Smooth muscle cell (in vitro differentiated cells): Measurements from ENCODE around the gene H3-3A. TPM values are rescaled to one million over a fixed set of nuclear protein-coding genes. Genes with fewer than 3 reads are reported as not detected.

Source experiments
- DNase-seq: peaks from one replicate; lab custom pipeline; 2025; ENCODE audit not compliant: unreplicated experiment; lab: John Stamatoyannopoulos, UW
- H2AFZ ChIP-seq: fragments of 200-600 bp; sonication (generic); 2 replicates; pipeline ENCODE4 v1.6.0; 2016; ENCODE audit warnings: antibody characterized with exemption, low read depth, mild to moderate bottlenecking
- H3F3A ChIP-seq: fragments of 200-600 bp; sonication (generic); 2 replicates; pipeline ENCODE4 v1.6.0; 2017; ENCODE audit warnings: antibody characterized with exemption, low read depth
- H3K27ac ChIP-seq: fragments of 200-600 bp; sonication (generic); 2 replicates; pipeline ENCODE4 v1.5.1; 2016; ENCODE audit warnings: low read depth, mild to moderate bottlenecking
- H3K27me3 ChIP-seq: fragments of 200-600 bp; sonication (generic); 2 replicates; pipeline ENCODE4 v1.6.1; 2016; ENCODE audit warnings: low read depth, mild to moderate bottlenecking
- H3K36me3 ChIP-seq: fragments of 200-600 bp; sonication (generic); 2 replicates; pipeline ENCODE4 v1.5.1; 2016; ENCODE audit warnings: low read depth
- H3K4me1 ChIP-seq: fragments of 200-600 bp; sonication (generic); 2 replicates; pipeline ENCODE4 v1.5.1; 2016; ENCODE audit warnings: low read depth
- H3K4me2 ChIP-seq: fragments of 200-600 bp; sonication (generic); 2 replicates; pipeline ENCODE4 v1.6.0; 2016; ENCODE audit warnings: mild to moderate bottlenecking
- H3K4me3 ChIP-seq: fragments of 200-600 bp; sonication (generic); 2 replicates; pipeline ENCODE4 v1.5.1; 2016; ENCODE audit warnings: mild to moderate bottlenecking
- H3K79me2 ChIP-seq: fragments of 200-600 bp; sonication (generic); 2 replicates; pipeline ENCODE4 v1.6.0; 2016; ENCODE audit warnings: low read depth, mild to moderate bottlenecking
- H3K9ac ChIP-seq: fragments of 200-600 bp; sonication (generic); 2 replicates; pipeline ENCODE4 v1.6.0; 2016; ENCODE audit warnings: low read depth
- H3K9me3 ChIP-seq: fragments of 200-600 bp; sonication (generic); replicated peaks from 2 replicates; pipeline ENCODE4 v1.5.1; 2016; ENCODE audit warnings: low read depth
- H4K20me1 ChIP-seq: fragments of 200-600 bp; sonication (generic); 2 replicates; pipeline ENCODE4 v1.6.0; 2016; ENCODE audit warnings: low read depth
- CTCF ChIP-seq: fragments of 200-600 bp; sonication (generic); IDR thresholded peaks from 2 replicates; pipeline ENCODE4 v1.5.1; 2017; ENCODE audit warnings: borderline replicate concordance, mild to moderate bottlenecking, antibody characterized with exemption; ENCODE audit not compliant: insufficient read depth, poor library complexity, severe bottlenecking
- WGBS: methylation state at CpG from one replicate; pipeline ENCODE4 v1.1.7; 2016; ENCODE audit warnings: low lambda C conversion rate; 5-methylcytosine and 5-hydroxymethylcytosine counted together
- polyA plus RNA-seq: library from polyadenylated mRNA; unstranded; fragments of >200 nt; fragmentation: Nextera tagmentation; extraction: Ambion mirVana; gene quantifications from 2 replicates; pipeline ENCODE4 v1.2.1, GENCODE V29; 2016
- total RNA-seq: library from RNA; depleted of rRNA; stranded (reverse); fragments of >200 nt; gene quantifications from 2 replicates; pipeline ENCODE4 v1.2.3, GENCODE V29; 2014

H3-3A gene
- total and polyA plus RNA-seq, 2 experiments from 2014 or later = 430 to 459 TPM

GRCh38 chr1:226118357-226118756 is 55.8 kb downstream of the H3-3A start:
- Histone ChIP-seq H3K36me3 (no peaks in the 10 kb centered on the region), H3K27ac (no peak overlapping the region), H3K9ac (no peak overlapping the region), H3K4me2 (no peak overlapping the region), H3K4me1 (peaks cover 5% of the 10 kb centered on the region), H3F3A (no peaks in the 10 kb centered on the region), H2AFZ (no peak overlapping the region), H3K27me3 (no peaks in the 10 kb centered on the region), H3K79me2 (no peaks in the 10 kb centered on the region), H4K20me1 (no peaks in the 10 kb centered on the region), H3K4me3 (no peak overlapping the region), H3K9me3 (no peaks in the 10 kb centered on the region)
- WGBS = 82% methylated on average over 4 of the region's 4 CpGs
- DNase-seq = no peak
- TF ChIP-seq CTCF = no peak

GRCh38 chr1:226119169-226119568 is 56.7 kb downstream of the H3-3A start:
- TF ChIP-seq CTCF = no peak
- no peaks in the 10 kb centered on the region for H3K27me3 ChIP-seq
- peaks cover 5% of the 10 kb centered on the region for H3K4me1 ChIP-seq
- no peak overlapping the region for H2AFZ ChIP-seq
- no peak overlapping the region for H3K9ac ChIP-seq
- no peaks in the 10 kb centered on the region for H3K9me3 ChIP-seq
- no peak overlapping the region for H3K4me2 ChIP-seq
- H3K36me3 ChIP-seq = no peaks in the 10 kb centered on the region
- H4K20me1 ChIP-seq = no peaks in the 10 kb centered on the region
- 94% methylated on average over 6 of the region's 6 CpGs for WGBS
- no peak overlapping the region for H3K27ac ChIP-seq
- no peak overlapping the region for H3K4me3 ChIP-seq
- DNase-seq = no peak
- H3F3A ChIP-seq = no peaks in the 10 kb centered on the region
- H3K79me2 ChIP-seq = no peaks in the 10 kb centered on the region

- H4K20me1 ChIP-seq = no peaks in the 10 kb centered on the region
- 92% methylated on average over 5 of the region's 5 CpGs for WGBS
- DNase-seq = no peak
- no peak overlapping the region for H3K27ac ChIP-seq
- no peak overlapping the region for H2AFZ ChIP-seq
- H3K4me3 ChIP-seq = no peak overlapping the region
- no peaks in the 10 kb centered on the region for H3K9me3 ChIP-seq
- no peaks in the 10 kb centered on the region for H3F3A ChIP-seq
- no peaks in the 10 kb centered on the region for H3K27me3 ChIP-seq
- peaks cover 5% of the 10 kb centered on the region for H3K4me1 ChIP-seq
- no peak overlapping the region for H3K4me2 ChIP-seq
- H3K9ac ChIP-seq = no peak overlapping the region
- TF ChIP-seq CTCF = no peak
- no peaks in the 10 kb centered on the region for H3K36me3 ChIP-seq
- H3K79me2 ChIP-seq = no peaks in the 10 kb centered on the region
Observed at GRCh38 chr1:226120398-226120797, 57.9 kb downstream of the H3-3A start.

GRCh38 chr1:226121049-226121586 is 58.6 kb downstream of the H3-3A start:
- Histone ChIP-seq H3K36me3 (no peaks in the 10 kb centered on the region), H3K4me2 (peak overlapping the region; percentile 90), H3K4me3 (peak overlapping the region; percentile 73), H3F3A (no peaks in the 10 kb centered on the region), H4K20me1 (no peaks in the 10 kb centered on the region), H3K79me2 (no peaks in the 10 kb centered on the region), H3K9me3 (no peaks in the 10 kb centered on the region), H3K27me3 (no peaks in the 10 kb centered on the region), H2AFZ (no peak overlapping the region), H3K9ac (no peak overlapping the region), H3K4me1 (peaks cover 5% of the 10 kb centered on the region), H3K27ac (no peak overlapping the region)
- DNase-seq = no peak
- 14% methylated on average over 37 of the region's 37 CpGs for WGBS
- no peak for TF ChIP-seq CTCF

Other genes with a start within 250 kb of the H3-3A start
- 12.0 and 12.3 TPM in 2 replicates for gene TMEM63A, start 180.3 kb upstream of the H3-3A start, total RNA-seq
- 10.9 and 17.9 TPM in 2 replicates for gene TMEM63A, start 180.3 kb upstream of the H3-3A start, polyA plus RNA-seq
- not detected in 2 replicates for gene LEFTY1, start 173.6 kb upstream of the H3-3A start, total RNA-seq
- 0.46 TPM in 1 of 2 replicates, not detected in the other for gene LEFTY1, start 173.6 kb upstream of the H3-3A start, polyA plus RNA-seq
- gene PYCR2, start 138.5 kb upstream of the H3-3A start, total RNA-seq = 15.1 and 20.1 TPM in 2 replicates
- gene PYCR2, start 138.5 kb upstream of the H3-3A start, polyA plus RNA-seq = 40.5 and 44.3 TPM in 2 replicates
- 0.09 and 0.36 TPM in 2 replicates for gene LEFTY2, start 121.5 kb upstream of the H3-3A start, total RNA-seq
- 0.25 and 2.3 TPM in 2 replicates for gene LEFTY2, start 121.5 kb upstream of the H3-3A start, polyA plus RNA-seq
- 30.5 and 33.3 TPM in 2 replicates for gene SDE2, start 63.4 kb upstream of the H3-3A start, total RNA-seq
- gene SDE2, start 63.4 kb upstream of the H3-3A start, polyA plus RNA-seq = 15.1 and 20.2 TPM in 2 replicates
- gene ACBD3, start 124.0 kb downstream of the H3-3A start, total RNA-seq = 118 and 125 TPM in 2 replicates
- gene ACBD3, start 124.0 kb downstream of the H3-3A start, polyA plus RNA-seq = 81.2 and 82.0 TPM in 2 replicates
- 0.04 TPM in 1 of 2 replicates, not detected in the other for gene MIXL1, start 160.9 kb downstream of the H3-3A start, total RNA-seq
- gene MIXL1, start 160.9 kb downstream of the H3-3A start, polyA plus RNA-seq = 0.27 and 0.34 TPM in 2 replicates
- gene LIN9, start 246.4 kb downstream of the H3-3A start, total RNA-seq = 7.8 and 8.2 TPM in 2 replicates
- 2.2 and 3.7 TPM in 2 replicates for gene LIN9, start 246.4 kb downstream of the H3-3A start, polyA plus RNA-seq